GM23338 (cell line): ENCODE measurements around the gene SLC17A5. TPM values are rescaled to one million over a fixed set of nuclear protein-coding genes. Genes with fewer than 3 reads are reported as not detected.

Source experiments
- ATAC-seq: fragments of 200-7000 bp; cut with Tn5 transposase; 3 replicates; pipeline ENCODE4 v1.9.1; 2020
- DNase-seq: peaks from one replicate; pipeline ENCODE4 v3.0.0-alpha.2; 2015; ENCODE audit warnings: low spot score
- H2AFZ ChIP-seq: fragments of 200-600 bp; sonication (generic); 2 replicates; pipeline ENCODE4 v1.8.0; 2016; ENCODE audit warnings: antibody characterized with exemption, mild to moderate bottlenecking, moderate library complexity
- H3F3A ChIP-seq: fragments of 200-600 bp; sonication (generic); replicated peaks from 2 replicates; pipeline ENCODE4 v1.8.0; 2017; ENCODE audit warnings: antibody characterized with exemption, mixed run types, low read depth
- H3K27ac ChIP-seq: fragments of 200-600 bp; sonication (generic); 2 replicates; pipeline ENCODE4 v1.6.1; 2016; ENCODE audit warnings: low read depth
- H3K27me3 ChIP-seq: fragments of 200-600 bp; sonication (generic); 2 replicates; pipeline ENCODE4 v1.8.0; 2016; ENCODE audit warnings: mild to moderate bottlenecking, mixed run types, moderate library complexity; ENCODE audit not compliant: insufficient read depth
- H3K36me3 ChIP-seq: fragments of 200-600 bp; sonication (generic); 2 replicates; pipeline ENCODE4 v1.8.0; 2016; ENCODE audit warnings: mild to moderate bottlenecking; ENCODE audit not compliant: insufficient read depth
- H3K4me1 ChIP-seq: fragments of 200-600 bp; sonication (generic); 2 replicates; pipeline ENCODE4 v1.8.0; 2016; ENCODE audit warnings: mild to moderate bottlenecking, moderate library complexity; ENCODE audit not compliant: insufficient read depth
- H3K4me2 ChIP-seq: fragments of 200-600 bp; sonication (generic); 2 replicates; pipeline ENCODE4 v1.7.1; 2017; ENCODE audit warnings: mixed run types
- H3K4me3 ChIP-seq: fragments of 200-600 bp; sonication (generic); 2 replicates; pipeline ENCODE4 v1.6.1; 2016; ENCODE audit warnings: mixed run types
- H3K79me2 ChIP-seq: fragments of 200-600 bp; sonication (generic); replicated peaks from 2 replicates; pipeline ENCODE4 v1.8.0; 2017; ENCODE audit warnings: mild to moderate bottlenecking; ENCODE audit not compliant: insufficient read depth
- H3K9me2 ChIP-seq: fragments of 200-600 bp; sonication (generic); 2 replicates; pipeline ENCODE4 v1.8.0; 2017; ENCODE audit not compliant: insufficient read depth
- H4K20me1 ChIP-seq: fragments of 200-600 bp; sonication (generic); replicated peaks from 2 replicates; pipeline ENCODE4 v1.8.0; 2017; ENCODE audit warnings: mild to moderate bottlenecking; ENCODE audit not compliant: insufficient read depth
- H3K27ac Mint-ChIP-seq: 2 replicates; pipeline ENCODE4 v1.8.0; 2020; ENCODE audit warnings: inconsistent platforms, mild to moderate bottlenecking, moderate library complexity, mixed read lengths
- H3K27me3 Mint-ChIP-seq: 3 replicates; pipeline ENCODE4 v1.8.0; 2022; ENCODE audit warnings: low read depth, mild to moderate bottlenecking, moderate library complexity, mixed read lengths, inconsistent platforms; ENCODE audit not compliant: insufficient read depth, poor library complexity
- H3K36me3 Mint-ChIP-seq: 3 replicates; pipeline ENCODE4 v1.8.0; 2021; ENCODE audit warnings: low read depth, mild to moderate bottlenecking, inconsistent platforms, moderate library complexity, mixed read lengths
- H3K4me1 Mint-ChIP-seq: 3 replicates; pipeline ENCODE4 v1.8.0; 2020; ENCODE audit warnings: mild to moderate bottlenecking, inconsistent platforms, mixed read lengths
- H3K4me3 Mint-ChIP-seq: 3 replicates; pipeline ENCODE4 v1.8.0; 2021; ENCODE audit warnings: moderate library complexity, mild to moderate bottlenecking, inconsistent platforms, mixed read lengths
- H3K9me3 Mint-ChIP-seq: 3 replicates; pipeline ENCODE4 v1.8.0; 2020; ENCODE audit warnings: moderate library complexity, mild to moderate bottlenecking, inconsistent platforms, mixed read lengths
- CTCF ChIP-seq, 2 experiments: fragments of 200-600 bp in 1 of 2; sonication (generic) in 1 of 2; conservative IDR thresholded peaks; 2 replicates each; pipeline versions ENCODE4 v1.5.1 to v1.6.1; 2016 to 2017; ENCODE audit warnings: antibody characterized with exemption in 2 of 2, low read depth in 2 of 2, mild to moderate bottlenecking in 2 of 2, moderate library complexity in 1 of 2
- ETS1 ChIP-seq: IDR thresholded peaks from 2 replicates; pipeline ENCODE4 v1.6.1; 2016; ENCODE audit warnings: antibody characterized with exemption
- EZH2 ChIP-seq: fragments of 200-600 bp; sonication (generic); IDR thresholded peaks from one replicate; pipeline ENCODE4 v1.8.0; 2017; ENCODE audit warnings: antibody characterized with exemption, mild to moderate bottlenecking, low read depth; ENCODE audit not compliant: unreplicated experiment
- EZH2phosphoT487 ChIP-seq: fragments of 200-600 bp; sonication (generic); IDR thresholded peaks from one replicate; pipeline ENCODE4 v1.8.1; 2018; ENCODE audit warnings: antibody characterized with exemption; ENCODE audit not compliant: unreplicated experiment
- JUNB ChIP-seq: IDR thresholded peaks from one replicate; pipeline ENCODE4 v1.6.1; 2016; ENCODE audit warnings: antibody characterized with exemption; ENCODE audit not compliant: unreplicated experiment
- POLR2AphosphoS5 ChIP-seq: IDR thresholded peaks from 2 replicates; pipeline ENCODE4 v1.6.1; 2016; ENCODE audit warnings: antibody characterized with exemption, low read depth
- REST ChIP-seq: IDR thresholded peaks from one replicate; pipeline ENCODE4 v1.6.1; 2018; ENCODE audit warnings: antibody characterized with exemption; ENCODE audit not compliant: unreplicated experiment
- STAT1 ChIP-seq: IDR thresholded peaks from one replicate; pipeline ENCODE4 v1.6.1; 2016; ENCODE audit warnings: antibody characterized with exemption; ENCODE audit not compliant: unreplicated experiment
- ZNF114 ChIP-seq: fragments of 250-450 bp; sonication (Bioruptor Pico); IDR thresholded peaks from 2 replicates; pipeline ENCODE4 v1.5.0; 2020; ENCODE audit warnings: mild to moderate bottlenecking, moderate library complexity
- ZNF331 ChIP-seq: fragments of 250-450 bp; sonication (Bioruptor Pico); IDR thresholded peaks from 2 replicates; pipeline ENCODE4 v1.5.0; 2020; ENCODE audit warnings: low read depth, mild to moderate bottlenecking, moderate library complexity
- ZNF462 ChIP-seq: fragments of 250-450 bp; sonication (Bioruptor Pico); IDR thresholded peaks from 2 replicates; pipeline ENCODE4 v1.5.0; 2020; ENCODE audit warnings: mild to moderate bottlenecking, moderate library complexity
- polyA plus RNA-seq: library from polyadenylated mRNA; unstranded; fragments of >200 nt; fragmentation: Nextera tagmentation; extraction: Ambion mirVana; gene quantifications from 2 replicates; pipeline ENCODE4 v1.2.1, GENCODE V29; 2016
- total RNA-seq: library from RNA; depleted of rRNA; stranded (reverse); fragments of >200 nt; shearing (Covaris generic); gene quantifications from 2 replicates; pipeline ENCODE4 v1.2.3, GENCODE V29; 2014

The SLC17A5 gene
- total and polyA plus RNA-seq, 2 experiments from 2014 or later, result 9.2 to 17.7 TPM

GRCh38 chr6:73656531-73657145 is 2.8 kb upstream of the SLC17A5 start:
- Mint-ChIP-seq H3K4me1 (peaks cover 18% of the 10 kb centered on the region), H3K9me3 (peaks cover 4% of the 10 kb centered on the region; the same call in 1 of the 3 replicates)

More at GRCh38 chr6:73656531-73657145, 2.8 kb upstream of the SLC17A5 start:
- no peaks in the 10 kb centered on the region for H3K27me3 ChIP-seq
- no peaks in the 10 kb centered on the region for H3K36me3 ChIP-seq
- Mint-ChIP-seq H3K27ac (no peak overlapping the region), H3K36me3 (peaks cover 10% of the 10 kb centered on the region), H3K4me3 (no peak overlapping the region), H3K27me3 (peaks cover 6% of the 10 kb centered on the region)
- ATAC-seq (no peak), DNase-seq (no peak)
- peaks cover 14% of the 10 kb centered on the region for H3K4me1 ChIP-seq
- no peaks in the 10 kb centered on the region for H3K79me2 ChIP-seq
- H3K27ac ChIP-seq, result no peak overlapping the region
- no peak overlapping the region for H2AFZ ChIP-seq
- no peaks in the 10 kb centered on the region for H4K20me1 ChIP-seq
- no peaks in the 10 kb centered on the region for H3K9me2 ChIP-seq
- H3K4me2 ChIP-seq, result no peak overlapping the region
- no peak overlapping the region for H3K4me3 ChIP-seq
- H3F3A ChIP-seq, result peaks cover 4% of the 10 kb centered on the region
- TF ChIP-seq EZH2 (no peak), ETS1 (no peak), JUNB (no peak), STAT1 (no peak), ZNF114 (no peak), ZNF331 (no peak), REST (no peak), CTCF (conservative IDR thresholded peaks at IDR 0.05; ENCODE audit: low read depth in 2 of 2) (no peak), POLR2AphosphoS5 (no peak), ZNF462 (CRISPR knock-in tag) (no peak), EZH2phosphoT487 (no peak)
